Left renal pelvis (tissue), 4 donors: ENCODE measurements around the gene APC2. TPM values are rescaled to one million over a fixed set of nuclear protein-coding genes. Genes with fewer than 3 reads are reported as not detected.

ENCODE experiments used
- DNase-seq, 4 donors: peaks; one replicate each; pipeline ENCODE4 v3.0.0-alpha.2; 2013; ENCODE audit warnings: low read depth in 4 of 4, low spot score in 3 of 4
- polyA plus RNA-seq, 4 donors: library from polyadenylated mRNA; unstranded; fragments of 120-200 nt; gene quantifications; one replicate each; pipeline ENCODE4 v1.2.1, GENCODE V29; 2013; ENCODE audit not compliant: insufficient read length in 4 of 4

APC2 gene
- polyA plus RNA-seq, 4 donors = 1.0 to 1.5 (median 1.2) TPM

- DNase-seq = no peak
These were observed 8.1 kb upstream of the APC2 start for GRCh38 chr19:1441677-1442438.

- DNase-seq = no peak
These were observed 4.6 kb upstream of the APC2 start for GRCh38 chr19:1445185-1445931.

GRCh38 chr19:1445932-1446712 lies 3.8 kb upstream of the APC2 start:
- no peak for DNase-seq

- DNase-seq = no peak
These were observed 3.0 kb upstream of the APC2 start for GRCh38 chr19:1446713-1447481.

GRCh38 chr19:1447504-1447903 lies 2.4 kb upstream of the APC2 start:
- DNase-seq = no peak

- no peak for DNase-seq
These were observed 2.0 kb upstream of the APC2 start for GRCh38 chr19:1447944-1448343.

GRCh38 chr19:1450735-1451731 lies 1.1 kb downstream of the APC2 start:
- DNase-seq = no peak

- DNase-seq = no peak
These were observed 2.2 kb downstream of the APC2 start for GRCh38 chr19:1451916-1452801.

GRCh38 chr19:1452802-1453524 lies 3.0 kb downstream of the APC2 start:
- DNase-seq = no peak

GRCh38 chr19:1453525-1454364 lies 3.8 kb downstream of the APC2 start:
- no peak for DNase-seq

GRCh38 chr19:1455002-1455335 lies 5.0 kb downstream of the APC2 start:
- no peak for DNase-seq

GRCh38 chr19:1455336-1456120 lies 5.6 kb downstream of the APC2 start:
- no peak for DNase-seq

GRCh38 chr19:1456121-1456900 lies 6.4 kb downstream of the APC2 start:
- no peak for DNase-seq

- no peak for DNase-seq
These were observed 7.3 kb downstream of the APC2 start for GRCh38 chr19:1457031-1457739.

- no peak for DNase-seq
These were observed 8.0 kb downstream of the APC2 start for GRCh38 chr19:1457892-1458291.
